Lower lobe of right lung (tissue), 2 donors: ENCODE measurements around the gene CLIC4. TPM values are rescaled to one million over a fixed set of nuclear protein-coding genes. Genes with fewer than 3 reads are reported as not detected.

Experiments used
- ATAC-seq, 2 donors: fragments of 200-7000 bp; cut with Tn5 transposase; one replicate each; pipeline ENCODE4 v1.9.1; 2020 to 2022; ENCODE audit warnings: mild to moderate bottlenecking in 2 of 2, moderate library complexity in 2 of 2
- DNase-seq: peaks from one replicate; pipeline ENCODE4 v3.0.0-alpha.2; 2020
- H3K27ac ChIP-seq: fragments of 200-600 bp; one replicate; pipeline ENCODE4 v1.8.0; 2022
- H3K27me3 ChIP-seq: fragments of 200-600 bp; one replicate; pipeline ENCODE4 v1.8.0; 2022; ENCODE audit warnings: low read depth
- H3K36me3 ChIP-seq: fragments of 200-600 bp; one replicate; pipeline ENCODE4 v1.8.0; 2022; ENCODE audit warnings: mild to moderate bottlenecking
- H3K4me1 ChIP-seq: fragments of 200-600 bp; one replicate; pipeline ENCODE4 v1.8.0; 2022
- H3K4me3 ChIP-seq: fragments of 200-600 bp; one replicate; pipeline ENCODE4 v1.8.0; 2022; ENCODE audit warnings: mild to moderate bottlenecking
- H3K9me3 ChIP-seq: fragments of 200-600 bp; one replicate; pipeline ENCODE4 v1.8.0; 2022
- CTCF ChIP-seq: fragments of 200-600 bp; IDR thresholded peaks from one replicate; pipeline ENCODE4 v1.8.0; 2022; ENCODE audit warnings: antibody characterized with exemption, mild to moderate bottlenecking
- intact Hi-C: fragments of 100-400 bp; cut with DNase I; formaldehyde crosslinking; loops from one replicate; pipeline ENCODE4 v1.11.0; 2022
- total RNA-seq: library from RNA; stranded (reverse); fragmentation: NEBNext Ultra II Directional; extraction: Animal tissue kit (Norgen Biotek cat#: 25700); gene quantifications from one replicate; pipeline ENCODE4 v1.2.1, GENCODE V29; 2021
- donor health status: DM: no; HTN: yes; CAD: no; lungs with severe emphysema.

CLIC4 gene
- total RNA-seq, 1 donor from 2014 or later, result 169 TPM

DNA sequence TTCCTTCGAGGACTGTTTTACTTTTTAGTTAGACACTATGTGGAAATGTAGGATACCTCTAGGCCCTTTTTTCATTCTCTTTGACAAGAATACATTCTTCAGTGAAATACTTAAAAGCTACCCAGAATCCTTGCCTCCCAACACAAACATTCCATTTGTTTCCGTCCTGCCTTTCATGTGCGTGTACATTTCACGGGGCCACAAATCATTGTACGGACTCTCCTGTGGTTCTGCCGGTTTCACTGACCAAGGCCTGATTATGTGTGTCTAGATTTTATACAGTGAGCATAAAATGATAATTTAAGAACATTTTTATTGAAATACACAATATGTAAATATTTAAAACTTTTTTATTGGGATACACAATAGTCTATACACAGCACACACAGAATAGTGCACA is 108.4 kb downstream of the CLIC4 start:
- intact Hi-C loops, result no loop called here

GRCh38 chr1:24855474-24855873 is 110.2 kb downstream of the CLIC4 start:
- DNase-seq (no peak), ATAC-seq (no peak)
- Histone ChIP-seq H3K36me3 (no peaks in the 10 kb centered on the region), H3K9me3 (no peaks in the 10 kb centered on the region), H3K4me1 (no peaks in the 10 kb centered on the region), H3K27ac (no peak overlapping the region), H3K27me3 (no peaks in the 10 kb centered on the region), H3K4me3 (no peak overlapping the region)
- no peak for TF ChIP-seq CTCF
- intact Hi-C loops, result no loop called here

More for the DNA sequence above, 108.4 kb downstream of the CLIC4 start:
- Histone ChIP-seq H3K27me3 (no peaks in the 10 kb centered on the region), H3K4me3 (no peak overlapping the region), H3K36me3 (no peaks in the 10 kb centered on the region), H3K4me1 (peaks cover 5% of the 10 kb centered on the region), H3K27ac (no peak overlapping the region), H3K9me3 (no peaks in the 10 kb centered on the region)
- no peak for TF ChIP-seq CTCF
- ATAC-seq, result no peak
- no peak for DNase-seq

- H3K36me3 ChIP-seq, result no peaks in the 10 kb centered on the region
- no peak for TF ChIP-seq CTCF
- H3K27me3 ChIP-seq, result peaks cover 8% of the 10 kb centered on the region
- H3K27ac ChIP-seq, result no peak overlapping the region
- no peak overlapping the region for H3K4me3 ChIP-seq
- no peak for ATAC-seq
- intact Hi-C loops, result no loop called here
- H3K4me1 ChIP-seq, result peaks cover 6% of the 10 kb centered on the region
- no peaks in the 10 kb centered on the region for H3K9me3 ChIP-seq
- DNase-seq, result no peak
Measured at GRCh38 chr1:24856787-24857506, 111.7 kb downstream of the CLIC4 start.

- Histone ChIP-seq H3K27me3 (peaks cover 8% of the 10 kb centered on the region), H3K9me3 (no peaks in the 10 kb centered on the region), H3K27ac (no peak overlapping the region), H3K36me3 (no peaks in the 10 kb centered on the region), H3K4me1 (peaks cover 9% of the 10 kb centered on the region), H3K4me3 (no peak overlapping the region)
- intact Hi-C loops, result no loop called here
- TF ChIP-seq CTCF, result no peak
- DNase-seq, result no peak
- no peak for ATAC-seq
Measured at GRCh38 chr1:24857507-24858133, 112.4 kb downstream of the CLIC4 start.

DNA sequence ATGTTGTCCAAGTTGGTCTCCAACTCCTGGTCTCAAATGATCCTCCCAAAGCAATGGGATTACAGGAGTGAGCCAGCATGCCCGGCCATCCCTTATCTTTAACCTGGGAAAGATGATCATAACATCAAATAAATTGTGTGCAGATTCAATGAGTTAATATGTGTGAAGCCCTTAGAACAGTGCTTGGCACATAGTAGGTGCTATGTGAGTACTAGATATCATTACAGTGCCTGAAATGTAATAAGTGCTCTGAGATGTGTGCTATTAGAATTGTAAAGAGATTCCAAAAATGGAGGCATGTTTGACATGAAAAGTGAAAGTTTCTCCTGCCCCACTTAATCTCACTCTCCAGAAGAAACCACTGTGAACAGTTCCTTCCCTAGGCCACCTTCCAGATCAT is 113.0 kb downstream of the CLIC4 start:
- no peak overlapping the region for H3K4me3 ChIP-seq
- H3K9me3 ChIP-seq, result no peaks in the 10 kb centered on the region
- H3K27ac ChIP-seq, result no peak overlapping the region
- H3K4me1 ChIP-seq, result peaks cover 15% of the 10 kb centered on the region
- ATAC-seq (no peak), DNase-seq (no peak)
- peaks cover 8% of the 10 kb centered on the region for H3K27me3 ChIP-seq
- TF ChIP-seq CTCF, result no peak
- intact Hi-C loops, result no loop called here
- no peaks in the 10 kb centered on the region for H3K36me3 ChIP-seq
